GM19324 (cell line): ENCODE data around the gene TMEM158.

ENCODE experiments used
- ATAC-seq: cut with Tn5 transposase; IDR thresholded peaks from one replicate; pipeline ENCODE4 v1.9.1; 2021; ENCODE audit warnings: mild to moderate bottlenecking, moderate library complexity; ENCODE audit not compliant: unreplicated experiment, low FRiP score

The TMEM158 gene

GRCh38 chr3:45178183-45179023, 47.7 kb downstream of the TMEM158 start:
- ATAC-seq: no peak

GRCh38 chr3:45176912-45177311, 49.2 kb downstream of the TMEM158 start:
- ATAC-seq: no peak
